K562 (cell line): Measurements from ENCODE around the gene AGAP1. TPM values are rescaled to one million over a fixed set of nuclear protein-coding genes. Genes with fewer than 3 reads are reported as not detected.

Experiments
- ATAC-seq: fragments of 200-7000 bp; cut with Tn5 transposase; 3 replicates; pipeline ENCODE4 v1.9.1; 2020; ENCODE audit warnings: moderate library complexity
- BruUV-seq: library from RNA; stranded (reverse); fragments of 400-500 nt; replicated peaks from 2 replicates; lab custom pipeline; 2021; lab: Mats Ljungman, UMichigan
- CTCF ChIA-PET: fragments of 300-600 bp; formaldehyde crosslinking; extraction: SDS; loops from one replicate; lab custom pipeline; 2021; ENCODE audit warnings: low intra/inter-chr PET ratio; lab: Yijun Ruan, JAX
- POLR2A ChIA-PET: fragments of 300-600, 350-650 bp; sonication (Branson Sonifier 250); formaldehyde crosslinking; extraction: SDS; loops from one replicate; lab custom pipeline; 2021; ENCODE audit warnings: antibody characterized with exemption, inconsistent platforms; lab: Yijun Ruan, JAX
- DNase-seq, 4 experiments: peaks; one replicate each; pipeline versions ENCODE4 v3.0.0 to v3.0.0-alpha.2; 2011 to 2018; ENCODE audit warnings: low spot score in 3 of 4, mixed read lengths in 3 of 4; ENCODE audit errors: extremely low read depth in 1 of 4
- FAIRE-seq: peaks from 2 replicates; lab custom pipeline; 2011; peaks lifted over from hg19 to GRCh38; lab: Jason Lieb, UNC
- H2AFZ ChIP-seq: 2 replicates; pipeline ENCODE4 v1.6.0; 2011; ENCODE audit warnings: low read depth, low read length, control low read depth, inconsistent platforms
- H3K27ac ChIP-seq: fragments of 200-600 bp; 3 replicates; pipeline ENCODE4 v1.8.0; 2011; ENCODE audit warnings: low read depth, mild to moderate bottlenecking, control low read depth, inconsistent platforms, low read length, moderate library complexity, mixed read lengths; ENCODE audit errors: extremely low read depth
- H3K27me3 ChIP-seq, 2 experiments: fragments of 300-600 bp in 1 of 2; 2 replicates in 1 of 2; 3 replicates in 1 of 2; pipeline versions ENCODE4 v1.6.0 to v1.8.0; 2011; ENCODE audit warnings: inconsistent platforms in 2 of 2, low read length in 2 of 2, mild to moderate bottlenecking in 1 of 2, mixed read lengths in 1 of 2, moderate library complexity in 1 of 2; ENCODE audit not compliant: control insufficient read depth in 2 of 2, insufficient read depth in 2 of 2
- H3K36me3 ChIP-seq: fragments of 300-600 bp; 3 replicates; pipeline ENCODE4 v1.8.0; 2011; ENCODE audit warnings: mild to moderate bottlenecking, low read length, inconsistent platforms; ENCODE audit not compliant: control insufficient read depth, insufficient read depth
- H3K4me1 ChIP-seq, 2 experiments: fragments of 200-600 bp in 1 of 2; replicated peaks in 1 of 2; 2 replicates in 1 of 2; 3 replicates in 1 of 2; pipeline versions ENCODE4 v1.5.1 to v1.8.0; 2011; ENCODE audit warnings: inconsistent platforms in 2 of 2, low read length in 2 of 2, mild to moderate bottlenecking in 1 of 2, mixed read lengths in 1 of 2, moderate library complexity in 1 of 2; ENCODE audit not compliant: control insufficient read depth in 2 of 2, insufficient read depth in 2 of 2
- H3K4me2 ChIP-seq: 2 replicates; pipeline ENCODE4 v1.6.1; 2011; ENCODE audit warnings: low read length, control low read depth, inconsistent platforms, mixed read lengths; ENCODE audit not compliant: insufficient read depth
- H3K4me3 ChIP-seq: fragments of 200-600 bp; sonication (generic), shearing (Covaris generic); 2 replicates; pipeline ENCODE4 v1.5.1; 2016; ENCODE audit warnings: control low read depth, inconsistent platforms
- H3K79me2 ChIP-seq: fragments of 200-600 bp; 3 replicates; pipeline ENCODE4 v1.8.0; 2011; ENCODE audit warnings: low read length, inconsistent platforms; ENCODE audit not compliant: control insufficient read depth, insufficient read depth
- H3K9ac ChIP-seq, 2 experiments: 2 replicates each; pipeline versions ENCODE4 v1.6.0 to v1.6.1; 2011; ENCODE audit warnings: low read depth in 2 of 2, low read length in 2 of 2, control low read depth in 1 of 2, inconsistent platforms in 1 of 2, mild to moderate bottlenecking in 1 of 2, mixed read lengths in 1 of 2; ENCODE audit not compliant: insufficient read depth in 1 of 2
- H3K9me1 ChIP-seq: one replicate; pipeline ENCODE4 v1.6.0; 2011; ENCODE audit warnings: inconsistent platforms, mild to moderate bottlenecking, low read length, moderate library complexity; ENCODE audit not compliant: control insufficient read depth, insufficient read depth
- H3K9me3 ChIP-seq: replicated peaks from 2 replicates; pipeline ENCODE4 v1.5.1; 2011; ENCODE audit warnings: low read depth, low read length, inconsistent platforms; ENCODE audit not compliant: control insufficient read depth, insufficient read depth
- H4K20me1 ChIP-seq: replicated peaks from 2 replicates; pipeline ENCODE4 v1.6.1; 2011; ENCODE audit warnings: low read length, inconsistent platforms, mixed read lengths; ENCODE audit not compliant: control insufficient read depth, insufficient read depth
- GTF2B ChIP-seq: IDR thresholded peaks from 2 replicates; pipeline ENCODE4 v1.6.1; 2011; ENCODE audit not compliant: insufficient read length; ENCODE audit errors: extremely low read depth
- LEF1 ChIP-seq: fragments of 450-650 bp; IDR thresholded peaks from 2 replicates; pipeline ENCODE4 v1.6.1; 2016; ENCODE audit warnings: mild to moderate bottlenecking
- SMAD3 ChIP-seq: fragments of 450-650 bp; formaldehyde crosslinking; conservative IDR thresholded peaks from 2 replicates; pipeline ENCODE4 v1.4.0; 2020; ENCODE audit warnings: mild to moderate bottlenecking
- WGBS: fragments of 100-300 bp; shearing (Covaris generic); methylation state at CpG from one replicate; pipeline ENCODE4 v1.1.6; 2016; ENCODE audit warnings: low coverage, mixed read lengths; ENCODE audit not compliant: insufficient coverage; ENCODE audit errors: missing lambda C conversion rate; 5-methylcytosine and 5-hydroxymethylcytosine counted together
- in situ Hi-C: fragments of 300-500 bp; cut with MboI; formaldehyde crosslinking; loops from 4 replicates; pipeline ENCODE4 v1.15.0; 2018; ENCODE audit warnings: inconsistent platforms, mixed read lengths
- intact Hi-C: fragments of 100-400 bp; cut with micrococcal nuclease; formaldehyde crosslinking; loops from 2 replicates; pipeline ENCODE4 v1.14.2; 2022
- polyA plus RNA-seq, 8 experiments: library from polyadenylated mRNA; depleted of rRNA in 4 of 8; stranded (reverse) in 5 of 8; unstranded in 3 of 8; fragments of >200 nt; fragmentation: Nextera tagmentation in 2 of 8; fragmentation: Illumina TruSeq in 1 of 8; extraction: Ambion mirVana in 2 of 8; extraction: Trizol in 1 of 8; gene quantifications; 2 replicates each; pipeline versions ENCODE4 v1.2.1 to v1.2.3, GENCODE V29; 2011 to 2014; ENCODE audit warnings: inconsistent platforms in 1 of 8, missing spikeins in 1 of 8
- total RNA-seq, 7 experiments: library from RNA; depleted of rRNA in 6 of 7; stranded (reverse); fragments of >200 nt in 6 of 7; fragmentation: Illumina TruSeq in 2 of 7; extraction: Trizol in 2 of 7; gene quantifications; 2 replicates each; pipeline versions ENCODE4 v1.2.1 to v1.2.3, GENCODE V29; 2011 to 2021; ENCODE audit warnings: low replicate concordance in 1 of 7

AGAP1 gene
- total and polyA plus RNA-seq, 9 of the 15 experiments (the other 6 are each of a cell fraction or from before 2014, with no cell fraction given): 1.3 to 24.0 (median 10.6) TPM

GRCh38 chr2:235745597-235745996 is 251.8 kb downstream of the AGAP1 start:
- FAIRE-seq (no peak), ATAC-seq (no peak), DNase-seq (no peak)
- in situ Hi-C loops: no loop called here
- Histone ChIP-seq H3K9ac (no peak overlapping the region), H3K79me2 (no peaks in the 10 kb centered on the region), H3K27me3 (no peaks in the 10 kb centered on the region), H3K4me1 (peaks cover 0 to 4% of the 10 kb centered on the region in 2 experiments; a peak in 1 of 5 replicates), H3K9me1 (no peaks in the 10 kb centered on the region), H3K27ac (no peak overlapping the region), H3K9me3 (no peaks in the 10 kb centered on the region), H4K20me1 (no peaks in the 10 kb centered on the region), H3K4me2 (no peak overlapping the region), H3K36me3 (peaks cover 33% of the 10 kb centered on the region; the same call in 2 of the 3 replicates), H3K4me3 (no peak overlapping the region), H2AFZ (no peak overlapping the region)
- TF ChIP-seq LEF1 (no peak), SMAD3 (CRISPR knock-in tag) (no peak), GTF2B (no peak)
- WGBS: 80% methylated on average over 6 of the region's 6 CpGs
- CTCF ChIA-PET: interaction anchor here (2.0 to 2.2 kb wide), 2 partner anchors 150 to 152 kb away, joined by 10 to 19 read pairs; no protein-coding TSS in a partner anchor
- POLR2A ChIA-PET: interaction anchor here (0.6 to 0.8 kb wide), 4 partner anchors 15 to 605 kb away, joined by 3 read pairs; no protein-coding TSS in a partner anchor
- intact Hi-C loops: loop anchor here (5.0 kb wide), 2 partner anchors 103 to 313 kb away; no protein-coding TSS in a partner anchor
- no TSS peak for BruUV-seq
